ENCODE results near the gene DIP2A. TPM values are rescaled to one million over a fixed set of nuclear protein-coding genes. Genes with fewer than 3 reads are reported as not detected.
"Not testable (repeated sequence)": the region's sequence is repeated elsewhere in the genome, so short reads cannot be mapped to it uniquely, and the experiment has no call there.

Gene DIP2A
- total RNA-seq, 1 donor from 2014 or later, result 25.5 TPM

DNA sequence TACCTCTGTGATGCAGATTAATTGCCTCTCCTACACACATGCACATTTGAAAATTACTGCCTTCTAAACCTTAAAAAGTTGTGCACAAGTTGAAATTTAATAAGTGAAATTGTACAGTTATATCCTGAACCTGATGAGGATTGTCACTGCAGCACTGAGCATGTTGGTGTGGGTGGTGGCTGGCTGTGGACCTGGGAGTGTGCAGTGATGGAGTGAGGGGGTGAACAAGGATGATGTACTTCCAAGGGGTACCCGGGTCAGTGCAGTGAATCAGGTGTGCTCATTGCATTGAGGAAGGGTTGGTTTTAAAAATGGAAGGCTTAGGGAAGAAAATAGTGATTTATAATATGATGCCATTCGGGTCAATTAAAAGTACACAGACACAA lies 24.1 kb downstream of the DIP2A start:
- ATAC-seq, result no peak

DNA sequence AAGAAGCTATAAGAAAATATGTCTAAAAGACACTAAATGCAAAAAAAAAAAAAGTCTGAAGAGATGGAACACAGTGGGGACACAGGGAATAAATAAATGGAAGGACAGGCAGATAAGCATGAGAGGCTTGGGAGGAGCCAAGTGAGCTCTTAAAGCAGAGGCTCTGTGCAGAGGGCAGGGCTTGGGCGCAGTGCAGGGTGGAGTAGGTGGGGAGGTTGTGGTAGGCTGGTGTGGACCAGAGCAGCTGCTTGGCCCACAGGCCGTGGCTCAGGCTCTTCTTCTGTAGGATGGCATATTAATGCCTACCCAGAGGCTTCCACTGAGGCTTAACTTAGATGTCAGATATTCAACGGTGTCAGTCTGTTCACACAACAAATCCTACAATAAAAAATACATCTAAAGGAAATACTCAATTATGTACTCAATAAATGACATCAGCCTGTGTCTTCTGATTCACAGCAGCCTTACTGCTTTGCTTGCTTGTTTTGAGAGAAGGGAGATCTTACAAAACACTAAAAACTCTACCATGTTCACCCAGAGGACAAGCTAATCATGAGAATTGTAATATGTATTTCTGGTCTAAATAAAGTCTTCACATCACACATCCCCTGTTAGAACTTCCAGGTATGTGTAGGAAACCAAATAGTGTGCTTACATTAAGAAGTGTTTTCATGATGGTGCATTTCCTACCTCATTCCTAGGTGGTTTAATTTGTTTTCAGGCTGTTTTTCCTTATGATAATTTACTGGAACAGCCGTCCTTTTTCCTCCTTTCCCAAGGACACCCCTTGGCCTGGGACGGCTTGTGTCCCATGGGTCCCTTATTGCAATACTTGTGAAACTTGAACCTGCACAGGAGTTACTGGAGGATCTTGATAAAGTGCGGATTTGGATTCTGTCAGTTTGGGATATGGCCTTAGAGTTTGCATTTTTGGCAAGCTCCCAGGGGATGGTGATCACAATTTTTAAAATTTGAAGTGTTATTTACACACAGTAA lies 24.9 kb downstream of the DIP2A start:
- ATAC-seq, result no peak

DNA sequence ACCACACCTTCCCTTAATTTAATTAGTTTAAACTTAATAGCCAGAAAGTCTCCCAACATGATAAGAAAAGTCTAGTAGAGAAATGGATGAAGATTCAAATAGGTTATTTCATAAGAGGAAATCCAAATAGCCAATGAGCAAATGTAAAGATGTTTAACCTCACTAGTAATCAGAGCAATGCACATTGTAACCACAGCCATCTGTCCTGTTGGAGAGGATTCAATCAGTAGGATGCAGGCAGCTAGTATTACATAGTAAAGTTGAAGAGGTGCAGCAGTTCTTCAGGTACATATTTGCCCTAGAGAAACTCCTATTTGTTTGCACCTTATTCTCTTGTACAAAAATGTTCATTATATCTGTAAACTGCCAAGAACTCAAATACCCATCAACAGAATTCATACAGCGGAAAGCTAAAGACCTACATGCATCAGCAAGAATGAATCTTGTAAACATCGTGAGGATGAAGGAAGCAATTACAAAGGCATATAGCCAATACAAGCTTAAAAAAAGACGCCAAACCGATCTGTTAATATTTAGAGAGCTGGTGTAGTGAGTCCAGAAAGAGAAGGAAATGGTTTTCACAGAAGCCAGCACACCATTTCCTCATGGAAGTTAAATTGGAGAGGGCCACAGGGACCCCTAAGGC lies 27.9 kb downstream of the DIP2A start:
- no peak for ATAC-seq

DNA sequence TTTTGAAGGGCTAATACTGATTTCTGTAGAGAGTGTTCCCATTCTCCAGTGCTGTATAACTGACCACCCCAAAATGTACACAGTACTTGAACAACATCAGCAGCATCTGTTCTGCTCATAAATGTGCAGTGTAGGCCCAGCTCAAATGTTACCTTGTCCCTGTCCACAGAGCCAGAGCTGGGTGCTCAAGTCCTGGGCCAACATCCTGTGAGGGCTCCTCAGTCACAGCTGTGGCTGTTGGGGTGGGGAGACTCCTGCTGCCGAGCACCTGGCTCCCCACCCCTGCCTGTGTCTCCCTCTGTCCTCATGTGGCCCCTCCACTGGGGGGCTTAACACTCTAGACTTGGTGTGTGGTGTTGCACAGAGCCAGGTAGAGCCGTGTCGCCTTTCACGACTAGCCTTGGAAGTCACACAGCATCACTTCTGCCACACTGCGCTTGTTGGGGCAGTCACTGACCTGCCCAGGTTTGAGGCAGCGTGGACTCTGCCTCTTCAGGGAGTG lies 30.5 kb downstream of the DIP2A start:
- ATAC-seq, result peak; percentile 10

DNA sequence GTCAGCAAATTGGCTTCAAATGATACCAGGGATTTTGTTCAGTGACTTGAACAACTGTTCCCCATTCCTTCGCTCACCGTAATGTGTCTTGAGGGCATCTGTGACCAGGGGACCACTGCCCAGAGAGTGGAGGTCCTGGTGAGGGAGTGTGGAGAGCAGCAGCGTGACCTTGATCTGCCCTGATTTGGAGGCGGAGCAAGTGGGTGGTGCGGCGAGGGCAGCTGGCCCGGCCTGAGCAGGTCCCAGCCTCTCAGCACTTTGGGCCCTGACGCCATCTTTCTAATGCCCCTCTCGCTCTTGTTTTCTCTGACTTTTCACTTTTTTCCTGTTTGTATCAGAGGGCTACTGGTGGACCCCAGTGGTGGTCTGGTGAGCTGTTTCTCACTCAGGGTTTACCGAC lies 31.1 kb downstream of the DIP2A start:
- no peak for ATAC-seq

DNA sequence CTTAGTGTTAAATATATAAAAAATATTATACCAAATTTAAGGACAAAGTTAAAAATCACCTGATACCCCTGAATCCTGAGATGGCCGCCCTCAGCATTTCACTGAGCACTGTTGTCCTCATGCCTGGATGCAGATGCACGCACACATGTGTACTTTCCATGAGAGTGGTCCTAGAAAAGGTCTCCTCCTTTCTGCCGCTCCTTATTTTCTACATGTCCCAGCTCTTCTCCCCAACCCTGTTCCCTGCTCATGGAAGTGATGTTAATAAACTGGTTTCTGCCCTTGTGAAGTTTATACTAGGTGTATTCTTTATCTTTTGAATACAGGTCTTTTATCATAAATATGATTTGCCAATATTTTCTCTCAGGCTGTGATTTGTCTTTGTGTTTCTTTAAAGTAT lies 32.9 kb downstream of the DIP2A start:
- ATAC-seq, result no peak

DNA sequence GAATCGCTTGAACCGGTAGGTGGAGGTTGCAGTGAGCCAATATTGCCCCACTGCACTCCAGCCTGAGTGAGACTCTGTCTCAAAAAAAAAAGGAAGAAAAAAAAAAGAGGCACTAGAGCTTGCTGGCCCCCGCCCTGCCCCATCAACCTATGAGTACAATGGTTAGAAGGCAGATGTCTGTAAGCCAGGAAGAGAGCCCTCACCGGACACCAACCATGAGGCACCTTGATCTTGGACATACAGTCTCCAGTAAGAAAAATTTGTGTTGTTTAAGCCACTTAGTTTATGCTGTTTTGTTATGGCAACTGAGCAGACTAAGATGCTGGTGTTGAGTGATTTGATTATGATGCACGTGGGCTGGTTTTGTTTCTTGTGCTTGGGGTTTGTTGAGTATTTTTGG lies 34.2 kb downstream of the DIP2A start:
- ATAC-seq, result no peak

DNA sequence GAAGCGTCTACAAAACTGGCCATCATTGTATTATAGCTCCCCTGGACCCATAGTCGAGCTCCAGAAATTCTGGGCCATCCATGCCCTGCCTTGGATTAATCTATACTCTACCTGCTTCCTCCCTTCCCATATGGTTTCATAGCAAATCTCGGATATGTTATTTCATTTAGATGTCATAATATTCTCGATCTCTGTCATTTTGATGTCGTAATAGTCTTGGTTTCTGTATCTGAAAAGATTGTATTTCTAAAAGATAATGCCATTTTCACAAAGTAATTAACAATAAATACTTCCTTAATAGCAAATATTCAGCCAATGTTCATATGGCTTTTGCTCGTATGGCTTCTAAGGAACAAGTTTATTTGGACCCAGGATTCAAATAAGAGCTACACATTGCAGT lies 35.1 kb downstream of the DIP2A start:
- ATAC-seq, result no peak

DNA sequence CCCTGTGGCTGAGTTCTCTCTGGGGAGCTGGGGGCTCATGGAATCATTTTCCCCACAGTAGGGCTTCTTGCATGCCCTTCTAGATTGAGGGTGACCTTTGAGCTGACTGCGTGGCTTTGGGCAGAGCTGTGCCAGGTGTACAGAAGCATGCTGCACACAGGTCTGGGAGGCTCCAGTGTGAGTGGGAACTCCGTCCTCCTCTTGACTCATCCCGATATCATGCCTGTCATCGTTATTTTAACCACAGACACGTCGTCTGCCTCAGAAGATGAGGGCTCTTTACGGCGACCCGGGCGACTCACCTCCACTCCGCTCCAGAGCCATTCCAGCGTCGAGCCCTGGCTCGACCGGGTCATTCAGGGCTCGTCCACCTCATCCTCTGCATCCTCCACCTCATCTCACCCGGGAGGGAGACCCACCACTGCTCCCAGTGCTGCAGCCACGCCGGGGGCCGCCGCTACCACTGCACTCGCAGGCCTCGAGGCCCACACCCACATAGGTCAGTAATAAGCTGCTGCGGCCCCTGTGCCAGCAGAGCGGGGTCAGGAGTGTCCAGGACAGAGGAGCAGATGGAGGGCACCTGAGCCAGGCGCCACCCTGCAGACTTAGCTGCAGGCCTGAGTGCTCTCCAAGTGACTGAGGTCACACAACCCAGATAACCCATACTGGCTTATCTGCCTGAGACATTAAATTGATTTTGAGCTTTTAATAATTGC lies 39.8 kb downstream of the DIP2A start:
- ATAC-seq, result peak; percentile 28

DNA sequence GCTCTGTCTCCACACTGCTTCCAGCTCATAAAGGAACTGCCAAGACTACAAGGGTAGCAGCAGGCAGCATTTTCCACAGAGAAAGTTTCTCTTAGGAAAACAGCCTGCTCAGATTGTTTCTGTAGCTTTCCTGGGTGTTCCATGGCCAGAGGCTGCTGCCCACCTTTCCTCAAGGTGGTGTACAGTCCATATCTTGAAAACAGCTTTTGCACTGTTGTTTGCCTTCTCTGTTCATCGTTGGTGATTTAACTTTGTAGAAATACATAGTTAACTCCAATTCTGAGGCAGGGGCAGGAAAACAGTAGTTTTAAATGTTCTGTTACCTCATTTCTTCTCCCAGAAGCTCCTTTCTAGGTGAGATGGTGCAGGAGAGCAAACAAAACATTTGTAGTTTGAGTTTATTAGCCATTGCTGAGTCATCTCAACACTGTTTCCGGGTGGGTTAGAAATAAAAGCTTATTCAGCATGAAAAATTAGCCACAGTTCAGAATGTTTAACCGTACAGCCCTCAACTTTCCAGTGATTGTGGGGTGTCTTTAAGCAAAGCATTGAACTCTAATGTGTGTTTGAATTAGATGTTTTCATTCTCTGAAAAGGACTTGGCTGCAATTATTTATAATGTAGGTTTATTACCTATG lies 41.7 kb downstream of the DIP2A start:
- no peak for ATAC-seq

DNA sequence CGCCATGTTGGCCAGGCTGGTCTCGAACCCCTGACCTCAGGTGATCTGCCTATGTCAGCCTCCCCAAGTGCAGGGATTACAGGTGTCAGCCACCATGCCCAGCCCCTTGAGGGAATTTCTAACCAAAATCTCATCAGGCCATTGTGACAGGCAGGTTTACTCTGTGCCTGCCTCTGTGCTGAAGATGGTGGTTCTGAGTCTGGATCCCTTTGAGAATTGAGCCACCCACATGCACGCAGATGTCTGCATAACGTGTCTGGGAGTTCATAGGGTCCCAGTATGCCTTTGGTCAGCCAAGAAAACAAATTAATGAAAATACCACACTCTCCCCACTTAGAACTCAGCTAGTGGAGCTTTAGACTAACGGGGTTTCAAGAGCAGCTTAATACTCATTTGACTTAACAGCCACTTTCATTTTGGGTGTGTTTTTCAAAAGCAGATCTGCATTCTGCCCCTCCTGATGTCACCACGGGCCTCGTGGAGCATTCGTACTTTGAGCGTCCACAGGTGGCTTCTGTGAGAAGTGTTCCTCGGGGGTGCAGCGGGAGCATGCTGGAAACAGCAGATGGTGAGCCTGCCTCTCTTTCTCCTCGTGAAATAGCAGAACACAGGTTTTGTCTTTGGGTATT lies 45.3 kb downstream of the DIP2A start:
- ATAC-seq, result no peak

DNA sequence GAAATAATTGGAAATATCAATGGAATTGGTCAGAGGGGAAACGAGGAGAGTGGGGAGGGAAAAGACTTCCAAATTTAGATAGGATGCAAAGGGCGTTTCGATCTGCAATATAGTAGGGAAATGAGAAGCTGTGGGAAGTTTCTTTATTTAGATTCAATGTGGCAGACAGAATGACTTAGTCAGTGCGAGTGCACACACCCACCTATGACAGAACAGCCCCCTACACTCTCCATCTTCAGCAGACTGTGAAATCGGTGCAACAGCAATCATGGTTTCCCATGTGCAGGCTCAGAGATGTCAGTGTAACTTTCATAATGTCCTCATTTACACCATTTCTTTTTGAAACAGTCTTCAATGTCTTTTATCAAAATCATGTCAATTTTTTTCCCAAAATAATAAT lies 46.0 kb downstream of the DIP2A start:
- ATAC-seq, result no peak

DNA sequence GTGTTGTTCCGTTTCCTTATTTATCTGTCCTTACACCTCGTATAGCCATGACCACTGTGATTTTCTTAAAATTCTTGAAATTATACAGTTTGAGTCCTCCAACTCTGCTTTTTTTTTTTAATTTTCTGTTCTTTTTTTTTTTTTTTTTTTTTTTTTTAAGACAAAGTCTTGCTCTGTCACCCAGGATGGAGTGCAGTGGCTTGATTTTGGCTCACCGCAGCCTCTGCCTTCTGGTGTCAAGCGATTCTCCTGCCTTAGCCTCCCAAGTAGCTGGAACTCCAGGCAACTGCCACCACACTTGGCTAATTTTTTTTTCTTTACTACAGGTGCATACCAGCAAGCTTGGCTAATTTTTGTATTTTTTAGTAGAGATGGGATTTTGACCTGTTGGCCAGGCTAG lies 48.9 kb downstream of the DIP2A start:
- no peak for ATAC-seq

DNA sequence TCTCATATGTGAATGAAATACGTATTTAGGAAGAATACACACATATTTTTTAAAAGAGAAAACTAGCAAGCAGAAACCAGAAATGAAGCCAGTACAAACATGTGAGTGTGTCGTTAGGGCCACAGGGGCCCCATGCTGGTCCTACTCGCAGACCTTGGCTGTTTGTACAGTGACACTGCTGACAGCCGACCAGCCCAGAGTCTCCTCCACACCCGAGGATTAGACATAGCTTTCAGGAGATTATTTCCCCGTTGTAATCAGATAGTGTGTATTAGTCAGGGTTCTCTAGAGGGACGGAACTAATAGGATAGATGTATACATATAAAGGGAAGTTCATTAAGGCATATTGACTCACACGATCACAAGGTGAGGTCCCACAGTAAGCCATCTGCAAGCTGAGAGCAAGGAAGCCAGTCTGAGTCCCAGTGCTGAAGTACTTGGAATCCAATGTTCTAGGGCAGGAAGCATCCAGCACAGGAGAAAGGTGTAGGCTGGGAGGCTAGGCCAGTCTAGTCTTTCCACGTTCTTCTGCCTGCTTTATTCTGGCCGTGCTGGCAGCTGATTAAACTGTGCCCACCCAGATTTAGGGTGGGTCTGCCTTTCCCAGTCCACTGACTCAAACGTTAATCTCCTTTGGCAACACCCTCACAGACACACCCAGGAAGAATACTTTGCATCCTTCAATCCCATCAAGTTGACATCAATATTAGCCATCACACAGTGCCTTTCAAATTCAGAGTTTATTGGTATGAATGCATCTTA lies 51.2 kb downstream of the DIP2A start:
- ATAC-seq, result peak; percentile 99

DNA sequence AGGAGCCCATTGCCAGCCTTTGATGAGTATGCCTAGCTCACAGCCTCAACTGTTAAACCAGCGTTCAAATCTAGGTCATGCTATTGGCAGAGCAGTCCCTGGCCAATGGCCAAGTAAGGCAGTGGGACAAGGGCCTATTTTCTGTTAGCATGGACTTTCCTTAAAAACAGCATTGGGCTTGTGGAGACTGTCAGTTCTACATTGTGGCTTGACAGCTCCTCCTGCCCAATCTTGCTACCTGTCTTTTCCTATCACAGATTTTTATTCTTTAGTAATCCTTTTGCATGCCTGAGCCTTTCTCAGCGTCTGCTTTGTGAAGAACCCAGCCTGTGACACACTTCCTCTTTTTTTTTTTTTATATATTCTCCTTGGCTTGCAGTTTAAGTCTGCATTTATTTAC lies 56.4 kb downstream of the DIP2A start:
- ATAC-seq, result peak; percentile 88

DNA sequence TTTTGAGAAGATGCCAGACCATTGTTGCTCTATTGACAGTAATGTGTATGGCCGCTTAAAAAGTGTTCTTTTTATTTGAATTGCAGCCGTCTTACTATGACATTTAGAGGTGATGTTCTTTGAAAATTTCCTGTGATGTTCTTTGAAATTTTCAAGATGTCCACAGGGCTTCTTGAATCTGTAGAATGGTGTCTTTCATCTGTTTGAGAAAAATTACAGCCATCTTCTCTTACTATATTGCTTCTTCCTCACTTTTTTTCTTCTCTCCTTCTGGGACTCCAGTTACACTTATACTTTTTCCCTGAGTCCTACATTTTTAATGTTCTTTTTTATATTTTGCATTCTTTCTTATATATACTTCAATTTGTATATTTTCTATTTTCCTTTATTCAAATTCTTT lies 57.4 kb downstream of the DIP2A start:
- no peak for ATAC-seq

DNA sequence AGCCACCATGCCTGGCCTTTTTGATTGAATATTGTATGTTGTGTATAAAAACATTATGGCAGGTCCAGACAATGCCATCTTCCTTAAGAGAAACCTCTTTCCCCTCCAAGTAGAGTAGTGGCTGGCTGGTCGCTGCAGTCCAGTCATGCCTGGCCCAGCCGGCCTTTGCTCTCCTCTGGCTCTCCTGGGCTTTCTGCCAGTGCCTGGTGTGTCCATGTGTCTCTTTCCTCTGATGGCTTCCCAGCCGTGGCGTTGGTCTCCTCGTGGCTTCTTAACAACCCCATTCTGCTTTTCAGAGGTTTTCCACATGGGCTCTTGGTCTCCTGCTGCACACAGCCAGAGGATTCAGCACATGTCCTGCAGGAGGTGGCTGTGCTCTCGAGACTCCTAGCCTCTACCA lies 58.7 kb downstream of the DIP2A start:
- no peak for ATAC-seq

DNA sequence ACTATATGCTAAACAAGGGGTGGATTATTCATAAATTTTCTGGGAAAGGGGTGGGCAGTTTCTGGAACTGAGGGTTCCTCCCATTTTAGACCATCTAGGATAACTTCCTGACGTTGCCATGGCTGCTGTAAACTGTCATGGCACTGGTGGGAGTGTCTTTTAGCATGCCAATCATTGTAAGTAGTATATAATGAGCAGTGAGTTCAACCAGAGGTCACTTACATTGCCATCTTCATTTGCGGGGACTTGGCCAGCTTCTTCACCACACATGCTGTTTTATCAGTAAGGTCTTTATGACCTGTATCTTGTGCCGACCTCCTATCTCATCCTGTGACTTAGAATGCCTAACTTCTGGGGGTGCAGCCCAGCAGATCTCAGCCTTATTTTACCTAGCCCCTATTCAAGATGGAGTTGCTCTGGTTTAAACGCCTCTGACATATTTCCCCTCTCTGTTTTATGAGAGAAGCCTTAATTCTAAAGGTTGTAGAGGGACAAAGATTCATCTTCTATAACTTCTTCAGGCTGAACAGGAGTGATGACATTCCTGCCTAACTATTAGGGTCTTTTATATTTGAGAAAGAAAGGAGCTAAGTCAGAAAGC lies 60.4 kb downstream of the DIP2A start:
- no peak for ATAC-seq

DNA sequence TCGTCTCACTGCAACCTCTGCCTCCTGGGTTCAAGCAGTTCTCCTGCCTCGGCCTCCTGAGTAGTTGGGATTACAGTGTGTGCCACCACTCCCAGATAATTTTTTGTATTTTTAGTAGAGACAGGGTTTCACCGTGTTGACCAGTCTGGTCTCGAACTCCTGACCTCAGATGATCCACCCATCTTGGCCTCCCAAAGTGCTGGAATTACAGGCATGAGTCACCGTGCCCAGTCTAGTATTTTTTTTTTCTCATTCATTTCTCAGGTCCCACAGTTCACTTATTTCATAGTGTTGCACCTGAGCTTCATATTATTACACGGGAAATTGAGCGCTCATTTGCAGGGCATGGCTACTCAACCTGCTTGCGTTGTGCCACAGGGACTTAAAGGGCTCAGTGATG lies 68.7 kb downstream of the DIP2A start:
- ATAC-seq, result not testable (repeated sequence)

DNA sequence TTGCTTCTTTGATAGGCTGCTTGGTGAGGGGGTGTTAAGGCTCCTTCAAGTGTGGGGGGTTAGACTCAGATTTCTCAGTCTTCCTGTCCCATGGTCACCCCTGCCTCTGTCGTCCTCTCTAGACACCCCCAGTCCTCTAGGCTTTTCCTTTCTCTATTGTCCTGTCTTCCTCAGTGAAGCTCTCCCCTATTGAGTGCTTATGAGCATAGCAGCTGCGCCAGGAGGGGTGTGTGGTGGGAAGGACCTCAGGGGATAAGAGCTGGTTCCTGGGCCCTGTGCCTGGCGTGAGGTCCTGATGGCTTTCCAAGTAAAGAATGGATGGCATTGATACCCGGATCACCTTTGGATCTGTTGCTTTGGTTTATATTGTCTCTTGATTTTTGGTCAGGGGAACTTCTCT lies 69.1 kb downstream of the DIP2A start:
- ATAC-seq, result no peak

DNA sequence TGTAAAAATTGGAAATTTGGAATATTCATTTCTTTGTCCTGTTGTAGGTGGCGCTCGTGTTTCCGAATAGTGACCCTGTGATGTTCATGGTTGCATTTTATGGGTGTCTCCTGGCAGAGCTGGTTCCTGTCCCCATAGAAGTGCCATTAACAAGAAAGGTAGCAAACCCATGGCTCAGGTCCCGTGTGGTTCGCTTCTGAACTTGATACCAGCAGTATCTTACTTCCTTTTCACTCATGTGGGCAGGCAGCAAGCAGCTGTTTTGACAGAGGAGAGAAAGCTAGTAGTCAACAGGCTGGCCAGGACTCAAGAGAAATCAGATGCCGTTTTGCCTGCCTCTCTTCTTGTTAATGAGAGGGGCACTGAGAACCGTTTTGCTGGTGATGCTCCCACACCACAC lies 73.4 kb downstream of the DIP2A start:
- no peak for ATAC-seq

Measured in esophagus mucosa (tissue), 1 donor.